B cell (primary cell): ENCODE results near the gene NPL.

Source experiments
- EZH2 ChIP-seq: IDR thresholded peaks from 2 replicates; pipeline ENCODE4 v1.6.1; 2012; ENCODE audit warnings: borderline replicate concordance, low read depth, mild to moderate bottlenecking, moderate library complexity, low read length; ENCODE audit not compliant: insufficient read depth, poor library complexity, severe bottlenecking
- TF ChIP-seq, protein P1 (sequence below): fragments of 200-600 bp; IDR thresholded peaks from one replicate; pipeline ENCODE4 v1.8.0; 2022; ENCODE audit warnings: antibody characterized with exemption, mild to moderate bottlenecking

DNA sequence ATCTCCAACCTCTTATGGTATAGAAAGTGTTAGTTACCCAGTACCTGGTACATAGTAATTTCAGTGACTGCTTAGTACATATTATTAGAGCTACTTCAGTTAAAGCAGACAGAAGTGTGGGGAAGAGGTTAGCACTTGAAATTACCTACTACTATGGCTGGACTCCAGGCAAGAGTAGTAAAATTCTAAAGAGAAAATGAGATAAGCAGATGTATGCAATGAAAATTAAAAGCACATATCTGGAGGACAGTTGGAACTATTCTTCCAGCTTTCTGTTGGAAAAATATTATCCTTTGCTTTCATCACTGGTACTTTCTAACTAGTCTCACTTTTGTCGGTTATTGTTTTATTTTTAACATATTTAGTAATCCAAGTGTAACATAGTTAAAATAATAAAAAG lies 73.3 kb downstream of the NPL start:
- no peak for TF ChIP-seq EZH2
- TF ChIP-seq, protein P1, sequence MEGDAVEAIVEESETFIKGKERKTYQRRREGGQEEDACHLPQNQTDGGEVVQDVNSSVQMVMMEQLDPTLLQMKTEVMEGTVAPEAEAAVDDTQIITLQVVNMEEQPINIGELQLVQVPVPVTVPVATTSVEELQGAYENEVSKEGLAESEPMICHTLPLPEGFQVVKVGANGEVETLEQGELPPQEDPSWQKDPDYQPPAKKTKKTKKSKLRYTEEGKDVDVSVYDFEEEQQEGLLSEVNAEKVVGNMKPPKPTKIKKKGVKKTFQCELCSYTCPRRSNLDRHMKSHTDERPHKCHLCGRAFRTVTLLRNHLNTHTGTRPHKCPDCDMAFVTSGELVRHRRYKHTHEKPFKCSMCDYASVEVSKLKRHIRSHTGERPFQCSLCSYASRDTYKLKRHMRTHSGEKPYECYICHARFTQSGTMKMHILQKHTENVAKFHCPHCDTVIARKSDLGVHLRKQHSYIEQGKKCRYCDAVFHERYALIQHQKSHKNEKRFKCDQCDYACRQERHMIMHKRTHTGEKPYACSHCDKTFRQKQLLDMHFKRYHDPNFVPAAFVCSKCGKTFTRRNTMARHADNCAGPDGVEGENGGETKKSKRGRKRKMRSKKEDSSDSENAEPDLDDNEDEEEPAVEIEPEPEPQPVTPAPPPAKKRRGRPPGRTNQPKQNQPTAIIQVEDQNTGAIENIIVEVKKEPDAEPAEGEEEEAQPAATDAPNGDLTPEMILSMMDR: no peak
